Hypothalamus (tissue), 51 donors: ENCODE measurements around the gene PDIA6.
"Not testable (repeated sequence)": the region's sequence is repeated elsewhere in the genome, so short reads cannot be mapped to it uniquely, and the experiment has no call there.

Experiments used
- DNase-seq, 51 donors: peaks; one replicate each; lab custom pipeline; 2025; lab: John Stamatoyannopoulos, UW

The PDIA6 gene

GRCh38 chr2:10785260-10785659, 27.3 kb downstream of the PDIA6 start:
- DNase-seq, result no peak

- no peak for DNase-seq
These were observed 27.9 kb downstream of the PDIA6 start for GRCh38 chr2:10784719-10785118.

DNA sequence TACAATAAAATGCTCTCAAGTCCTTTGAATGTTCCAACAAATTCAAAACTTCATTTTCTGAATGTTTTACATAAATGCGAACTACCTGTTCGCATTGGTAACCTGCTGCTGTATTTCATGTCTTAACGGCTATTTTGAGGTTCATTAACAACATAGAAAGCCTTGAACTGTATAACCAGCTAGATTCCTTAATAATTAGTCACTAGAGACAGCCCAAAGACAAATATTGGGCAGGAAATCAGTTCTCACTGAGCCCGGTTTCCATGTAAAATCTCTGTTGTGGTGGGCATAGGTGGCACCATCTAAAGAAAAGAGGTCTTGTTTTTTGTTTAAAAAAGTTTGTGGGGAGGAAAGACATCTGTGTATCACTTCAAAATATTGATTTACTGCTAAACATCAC, 29.2 kb downstream of the PDIA6 start:
- DNase-seq, result no peak

DNA sequence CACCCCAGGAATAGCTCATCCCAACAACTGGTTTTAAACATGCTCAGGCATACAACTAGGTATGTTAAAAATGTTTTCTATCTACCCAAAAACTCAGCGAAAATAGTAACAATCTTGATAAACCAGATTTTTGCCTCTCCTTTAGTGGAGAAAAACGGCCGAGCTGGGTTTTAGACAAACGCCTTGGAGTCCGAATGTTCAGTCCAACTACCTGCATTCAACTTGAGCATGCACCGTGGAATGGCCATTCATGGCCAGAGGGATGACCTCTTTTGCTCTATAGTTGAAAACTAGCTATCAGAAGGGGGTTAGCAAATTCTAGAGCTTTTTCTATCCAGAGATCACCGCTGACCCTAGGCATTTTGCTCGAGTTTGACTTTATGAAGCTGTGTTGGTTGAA, 30.8 kb downstream of the PDIA6 start:
- no peak for DNase-seq

- DNase-seq, result not testable (repeated sequence)
These were observed 31.8 kb downstream of the PDIA6 start for GRCh38 chr2:10780821-10781220.

DNA sequence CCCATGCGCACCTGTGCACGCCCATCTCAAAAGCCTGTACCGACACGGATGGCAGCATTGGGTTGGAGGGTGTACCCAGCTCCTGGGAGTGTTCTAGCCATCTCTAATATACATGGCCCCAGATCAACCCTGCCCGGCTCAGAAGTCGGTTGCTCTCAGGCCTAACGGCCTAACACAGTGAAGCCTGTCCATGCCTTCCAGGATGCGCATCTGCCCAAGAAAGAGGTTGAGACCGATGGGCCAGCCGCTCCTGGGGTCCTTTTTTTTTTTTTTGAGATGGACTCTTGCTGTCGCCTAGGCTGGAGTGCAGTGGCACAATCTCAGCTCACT, 32.1 kb downstream of the PDIA6 start:
- DNase-seq, result no peak

- DNase-seq, result no peak
These were observed 32.7 kb downstream of the PDIA6 start for GRCh38 chr2:10779776-10780490.

DNA sequence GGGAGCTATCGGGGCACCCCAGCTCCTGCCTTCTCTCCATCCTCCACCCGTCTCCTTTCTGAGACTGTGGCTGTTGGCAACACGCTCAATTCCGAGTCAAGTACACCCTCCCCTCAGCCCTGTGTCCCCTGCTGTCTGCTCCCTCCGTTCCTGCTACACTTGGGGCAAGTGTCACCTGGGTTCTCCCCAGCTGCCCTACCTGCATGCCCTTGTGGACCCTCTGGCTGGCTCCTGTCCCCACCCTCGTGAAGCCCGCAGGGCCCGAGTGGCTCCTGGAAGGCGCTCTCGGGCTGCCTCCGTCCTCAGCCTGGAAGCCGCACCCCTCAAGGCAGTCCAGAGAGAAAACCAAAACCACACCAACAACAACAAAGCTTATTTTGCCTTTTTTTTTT, 33.9 kb downstream of the PDIA6 start:
- no peak for DNase-seq

- DNase-seq, result no peak
These were observed 34.5 kb downstream of the PDIA6 start for GRCh38 chr2:10777842-10778723.

- DNase-seq, result no peak
These were observed 35.3 kb downstream of the PDIA6 start for GRCh38 chr2:10777111-10777841.

- no peak for DNase-seq
These were observed 36.2 kb downstream of the PDIA6 start for GRCh38 chr2:10776231-10776977.

DNA sequence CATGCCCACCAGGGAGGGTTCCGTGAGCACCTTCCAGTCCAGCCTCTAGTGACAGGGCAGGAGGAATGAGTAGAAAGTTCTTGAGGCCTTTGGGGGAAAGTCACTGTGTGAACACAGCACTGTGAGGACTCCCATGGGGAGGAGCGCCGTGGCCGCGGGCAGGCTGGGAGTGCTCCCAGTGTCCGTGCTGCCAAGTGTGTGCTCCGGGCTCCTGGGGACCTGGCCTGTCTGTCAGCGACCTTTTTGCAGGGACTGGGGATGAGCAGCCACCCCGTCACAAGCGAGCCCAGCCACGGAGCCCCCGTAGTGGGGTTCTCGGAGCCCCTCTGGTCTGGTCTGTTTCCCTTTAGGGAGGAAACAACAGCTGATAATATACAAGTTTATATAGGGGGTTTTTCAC, 36.8 kb downstream of the PDIA6 start:
- no peak for DNase-seq

GRCh38 chr2:10775021-10775780, 37.4 kb downstream of the PDIA6 start:
- DNase-seq, result no peak

DNA sequence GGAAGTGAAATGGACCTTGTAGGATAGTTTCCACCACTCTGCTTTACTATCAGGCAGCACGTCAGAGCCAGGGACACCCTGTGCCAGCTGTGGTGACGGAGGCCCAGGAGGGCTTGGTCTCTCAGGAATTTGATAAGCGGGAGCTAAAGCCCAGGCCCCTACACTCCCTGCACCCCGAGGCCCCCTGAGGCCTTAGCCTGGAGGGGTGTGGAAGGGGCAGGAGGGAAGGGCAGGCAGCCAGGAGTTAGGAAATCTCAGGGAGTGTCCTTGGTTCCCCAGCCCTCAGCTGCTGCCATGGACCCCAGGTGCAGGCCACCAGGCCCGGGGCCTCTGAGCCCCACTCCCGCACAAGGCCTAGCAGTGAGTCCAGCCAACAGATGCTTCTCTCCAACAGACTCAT, 38.2 kb downstream of the PDIA6 start:
- no peak for DNase-seq

DNA sequence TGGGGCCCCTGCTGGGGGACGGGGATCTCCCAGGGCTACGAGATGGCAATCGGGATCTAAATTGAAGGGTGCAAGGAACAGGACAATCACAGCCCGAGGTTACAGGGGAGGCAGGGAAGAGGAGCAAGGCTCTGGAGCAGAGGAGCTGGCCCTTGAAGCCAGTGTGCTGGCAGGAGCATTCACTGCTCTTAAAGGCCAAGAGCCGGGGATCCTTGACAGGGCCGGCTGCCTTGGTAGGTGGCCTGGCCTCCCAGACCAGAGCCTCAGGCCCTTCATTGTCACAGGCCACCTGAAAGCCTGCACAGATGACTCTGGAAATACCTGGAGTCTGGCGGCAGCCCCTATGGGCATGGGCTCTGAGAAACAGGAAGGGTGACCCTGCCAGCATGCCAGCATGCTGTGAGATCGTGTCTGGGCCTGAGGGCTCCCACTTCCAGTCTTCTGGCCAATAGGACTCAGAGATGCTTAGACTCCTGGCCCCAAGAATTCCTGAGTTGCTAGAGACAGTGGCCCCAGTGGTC, 38.7 kb downstream of the PDIA6 start:
- DNase-seq, result no peak

DNA sequence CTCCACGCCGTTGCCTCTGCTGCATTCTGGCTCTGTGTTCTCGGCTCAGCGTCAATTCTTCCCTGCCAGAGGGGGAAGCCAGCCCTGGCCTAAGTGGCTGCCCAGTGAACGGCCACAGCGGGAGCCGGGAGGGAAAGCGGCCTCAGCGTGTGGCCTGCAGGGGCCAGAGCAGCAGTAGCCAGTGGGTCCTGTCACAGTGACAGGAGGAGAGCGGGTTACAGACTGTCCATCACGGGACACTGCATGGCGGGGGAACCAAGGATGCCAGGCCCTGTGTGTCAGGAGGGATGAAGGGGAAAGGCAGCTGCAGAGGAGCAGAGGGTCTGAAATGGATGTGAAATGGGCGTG, 39.7 kb downstream of the PDIA6 start:
- DNase-seq, result no peak

GRCh38 chr2:10772201-10772867, 40.3 kb downstream of the PDIA6 start:
- DNase-seq, result no peak

- no peak for DNase-seq
These were observed 40.8 kb downstream of the PDIA6 start for GRCh38 chr2:10771786-10772185.

GRCh38 chr2:10770956-10771750, 41.4 kb downstream of the PDIA6 start:
- no peak for DNase-seq
